H9 (cell line): ENCODE measurements around the gene DGCR8. TPM values are rescaled to one million over a fixed set of nuclear protein-coding genes. Genes with fewer than 3 reads are reported as not detected.

Experiments
- DNase-seq: peaks from one replicate; pipeline ENCODE4 v3.0.0-alpha.2; 2017
- H2AFZ ChIP-seq: one replicate; pipeline ENCODE4 v1.6.1; 2013; ENCODE audit warnings: mild to moderate bottlenecking, low read length, control low read depth, moderate library complexity
- H2AK5ac ChIP-seq: 2 replicates; pipeline ENCODE4 v1.6.1; 2013; ENCODE audit warnings: low read length, control low read depth, mixed read lengths; ENCODE audit not compliant: insufficient read length
- H2BK120ac ChIP-seq: one replicate; pipeline ENCODE4 v1.6.1; 2013; ENCODE audit warnings: low read depth, mild to moderate bottlenecking, low read length, control low read depth, inconsistent platforms; ENCODE audit not compliant: poor library complexity, severe bottlenecking
- H2BK12ac ChIP-seq: 2 replicates; pipeline ENCODE4 v1.6.1; 2013; ENCODE audit warnings: low read length, control low read depth, mixed read lengths, low read depth; ENCODE audit not compliant: insufficient read length
- H2BK15ac ChIP-seq: 2 replicates; pipeline ENCODE4 v1.6.1; 2013; ENCODE audit warnings: low read depth, low read length, control low read depth
- H2BK20ac ChIP-seq: one replicate; pipeline ENCODE4 v1.6.1; 2013; ENCODE audit warnings: low read depth, mild to moderate bottlenecking, low read length, control low read depth, inconsistent platforms; ENCODE audit not compliant: poor library complexity, severe bottlenecking
- H2BK5ac ChIP-seq: 2 replicates; pipeline ENCODE4 v1.6.1; 2013; ENCODE audit warnings: low read length, control low read depth, mixed read lengths; ENCODE audit not compliant: insufficient read length
- H3K14ac ChIP-seq: 2 replicates; pipeline ENCODE4 v1.6.1; 2013; ENCODE audit warnings: low read length, control low read depth; ENCODE audit not compliant: insufficient read depth
- H3K18ac ChIP-seq: 2 replicates; pipeline ENCODE4 v1.6.1; 2013; ENCODE audit warnings: low read depth, mild to moderate bottlenecking, mixed read lengths, low read length, control low read depth; ENCODE audit not compliant: insufficient read length
- H3K23ac ChIP-seq: 2 replicates; pipeline ENCODE4 v1.6.1; 2013; ENCODE audit warnings: low read length, control low read depth, mixed read lengths, low read depth; ENCODE audit not compliant: insufficient read length
- H3K23me2 ChIP-seq: 2 replicates; pipeline ENCODE4 v1.6.1; 2013; ENCODE audit warnings: low read depth, mild to moderate bottlenecking, mixed read lengths, low read length, control low read depth; ENCODE audit not compliant: insufficient read length, poor library complexity, severe bottlenecking
- H3K27ac ChIP-seq: 2 replicates; pipeline ENCODE4 v1.5.1; 2013; ENCODE audit warnings: low read length, control low read depth, mixed read lengths, low read depth; ENCODE audit not compliant: insufficient read length
- H3K27me3 ChIP-seq: 2 replicates; pipeline ENCODE4 v1.6.1; 2013; ENCODE audit warnings: low read length, control low read depth, inconsistent platforms; ENCODE audit not compliant: insufficient read depth
- H3K4ac ChIP-seq: 2 replicates; pipeline ENCODE4 v1.6.1; 2013; ENCODE audit warnings: low read depth, mild to moderate bottlenecking, control low read depth, inconsistent platforms, low read length, moderate library complexity
- H3K4me1 ChIP-seq: 2 replicates; pipeline ENCODE4 v1.6.1; 2013; ENCODE audit warnings: low read length, control low read depth, inconsistent platforms; ENCODE audit not compliant: insufficient read depth
- H3K4me2 ChIP-seq: 2 replicates; pipeline ENCODE4 v1.6.1; 2013; ENCODE audit warnings: low read length, control low read depth, mixed read lengths; ENCODE audit not compliant: insufficient read length, insufficient read depth
- H3K56ac ChIP-seq: 2 replicates; pipeline ENCODE4 v1.6.1; 2013; ENCODE audit warnings: low read depth, mild to moderate bottlenecking, mixed read lengths, low read length, control low read depth; ENCODE audit not compliant: insufficient read length
- H3K79me1 ChIP-seq: 2 replicates; pipeline ENCODE4 v1.6.1; 2013; ENCODE audit warnings: low read depth, mild to moderate bottlenecking, moderate library complexity, low read length, control low read depth, inconsistent platforms; ENCODE audit not compliant: insufficient read depth, poor library complexity, severe bottlenecking
- H3K79me2 ChIP-seq: 2 replicates; pipeline ENCODE4 v1.6.1; 2013; ENCODE audit warnings: low read length, control low read depth, inconsistent platforms; ENCODE audit not compliant: insufficient read depth
- H3K9ac ChIP-seq: 2 replicates; pipeline ENCODE4 v1.6.1; 2013; ENCODE audit warnings: low read length, control low read depth, mixed read lengths; ENCODE audit not compliant: insufficient read length; ENCODE audit errors: extremely low read depth
- H3K9me3 ChIP-seq: one replicate; pipeline ENCODE4 v1.6.1; 2013; ENCODE audit warnings: low read depth, low read length, inconsistent platforms; ENCODE audit not compliant: control insufficient read depth
- H3T11ph ChIP-seq: one replicate; pipeline ENCODE4 v1.6.1; 2013; ENCODE audit warnings: mild to moderate bottlenecking, low read length, control low read depth, inconsistent platforms
- H4K20me1 ChIP-seq: one replicate; pipeline ENCODE4 v1.6.1; 2013; ENCODE audit not compliant: control insufficient read depth, insufficient read length, insufficient read depth
- H4K5ac ChIP-seq: 2 replicates; pipeline ENCODE4 v1.6.1; 2013; ENCODE audit warnings: low read depth, mild to moderate bottlenecking, mixed read lengths, low read length, control low read depth; ENCODE audit not compliant: insufficient read length
- H4K8ac ChIP-seq: replicated peaks from 2 replicates; pipeline ENCODE4 v1.6.1; 2013; ENCODE audit warnings: low read length, control low read depth, mixed read lengths, low read depth; ENCODE audit not compliant: insufficient read length
- H4K91ac ChIP-seq: 2 replicates; pipeline ENCODE4 v1.6.1; 2013; ENCODE audit warnings: low read depth, mild to moderate bottlenecking, moderate library complexity, mixed read lengths, low read length, control low read depth; ENCODE audit not compliant: insufficient read length
- H3K27ac Mint-ChIP-seq, 3 experiments: 2 replicates in 2 of 3; 3 replicates in 1 of 3; pipeline ENCODE4 v1.8.0; 2020 to 2021; ENCODE audit warnings: mixed read lengths in 3 of 3, mild to moderate bottlenecking in 1 of 3, moderate library complexity in 1 of 3
- H3K27me3 Mint-ChIP-seq: 2 replicates; pipeline ENCODE4 v1.8.0; 2021; ENCODE audit warnings: low read depth, mild to moderate bottlenecking, moderate library complexity, mixed read lengths
- H3K36me3 Mint-ChIP-seq, 3 experiments: 2 replicates in 2 of 3; 3 replicates in 1 of 3; pipeline ENCODE4 v1.8.0; 2020 to 2021; ENCODE audit warnings: low read depth in 3 of 3, mixed read lengths in 3 of 3; ENCODE audit not compliant: insufficient read depth in 1 of 3
- H3K4me1 Mint-ChIP-seq, 2 experiments: 2 replicates each; pipeline ENCODE4 v1.8.0; 2020; ENCODE audit warnings: mixed read lengths in 2 of 2
- H3K4me3 Mint-ChIP-seq, 2 experiments: 2 replicates in 1 of 2; 3 replicates in 1 of 2; pipeline ENCODE4 v1.8.0; 2020 to 2021; ENCODE audit warnings: mild to moderate bottlenecking in 2 of 2, mixed read lengths in 2 of 2, moderate library complexity in 1 of 2
- H3K9me3 Mint-ChIP-seq, 2 experiments: 2 replicates in 1 of 2; 3 replicates in 1 of 2; pipeline ENCODE4 v1.8.0; 2020; ENCODE audit warnings: mild to moderate bottlenecking in 2 of 2, mixed read lengths in 2 of 2, moderate library complexity in 1 of 2
- CTCF ChIP-seq: fragments of 200-600 bp; sonication (generic); conservative IDR thresholded peaks from 3 replicates; pipeline ENCODE4 v1.8.0; 2021; ENCODE audit warnings: antibody characterized with exemption, mild to moderate bottlenecking
- WGBS: extraction: QIAGEN DNeasy Blood & Tissue Kit; methylation state at CpG from one replicate; pipeline ENCODE4 v1.1.7; 2013; ENCODE audit warnings: missing lambda C conversion rate, low lambda C conversion rate, mixed read lengths; ENCODE audit not compliant: insufficient read length; ENCODE audit errors: extremely low coverage; 5-methylcytosine and 5-hydroxymethylcytosine counted together
- total RNA-seq: library from RNA; stranded (reverse); gene quantifications from 2 replicates; pipeline ENCODE4 v1.2.1, GENCODE V29; 2021

The DGCR8 gene
- total RNA-seq, 1 experiment from 2014 or later, result 74.5 TPM

- H3K36me3 Mint-ChIP-seq, result peaks cover 30 to 92% (median 81%) of the 10 kb centered on the region in 3 experiments; a peak in 6 of 7 replicates
- no peak overlapping the region for H3T11ph ChIP-seq
- H3K56ac ChIP-seq, result no peak overlapping the region
- no peaks in the 10 kb centered on the region; the same call in 1 of the 2 replicates for H3K27me3 Mint-ChIP-seq
- no peak overlapping the region for H3K27ac ChIP-seq
- H4K8ac ChIP-seq, result no peak overlapping the region
- no peak overlapping the region for H2BK5ac ChIP-seq
- no peak overlapping the region for H3K4me2 ChIP-seq
- H3K9ac ChIP-seq, result no peak overlapping the region
- WGBS, result no CpG with 5 or more reads among the region's 20 CpGs
- no peaks in the 10 kb centered on the region; a peak in 2 of 4 replicates for H3K4me1 Mint-ChIP-seq
- no peak overlapping the region for H3K4ac ChIP-seq
- H3K79me2 ChIP-seq, result 0 out of 2 replicates have a peak, but pooled peaks cover 2% of the 10 kb centered on the region
- H2AFZ ChIP-seq, result no peak overlapping the region
- H3K27me3 ChIP-seq, result no peaks in the 10 kb centered on the region; the same call in 1 of the 2 replicates
- H4K20me1 ChIP-seq, result no peaks in the 10 kb centered on the region
- no peak overlapping the region for H2BK15ac ChIP-seq
- no peak overlapping the region for H3K18ac ChIP-seq
- TF ChIP-seq CTCF, result no peak
- H3K23ac ChIP-seq, result no peak overlapping the region
- no peak overlapping the region for H2BK20ac ChIP-seq
- no peaks in the 10 kb centered on the region for H3K79me1 ChIP-seq
- H3K14ac ChIP-seq, result no peak overlapping the region; the same call in 1 of the 2 replicates
- H2BK12ac ChIP-seq, result no peak overlapping the region
- H3K27ac Mint-ChIP-seq, result no peak overlapping the region
- H3K4me1 ChIP-seq, result no peaks in the 10 kb centered on the region
- no peak overlapping the region for H2BK120ac ChIP-seq
- H2AK5ac ChIP-seq, result no peak overlapping the region
- H3K9me3 ChIP-seq, result no peaks in the 10 kb centered on the region
- H4K5ac ChIP-seq, result no peak overlapping the region
- H3K23me2 ChIP-seq, result no peaks in the 10 kb centered on the region
- no peak for DNase-seq
- H3K4me3 Mint-ChIP-seq, result no peak overlapping the region
- H3K9me3 Mint-ChIP-seq, result no peaks in the 10 kb centered on the region
- no peak overlapping the region for H4K91ac ChIP-seq
These were observed 26.3 kb downstream of the DGCR8 start for GRCh38 chr22:20106205-20106848.
